CD4-positive, CD25-positive, alpha-beta regulatory T cell (primary cell): ENCODE measurements around the gene ZNRF3. TPM values are rescaled to one million over a fixed set of nuclear protein-coding genes. Genes with fewer than 3 reads are reported as not detected.

ENCODE experiments used
- ATAC-seq, 2 donors: fragments of 150-1000 bp; cut with Tn5 transposase; one replicate each; pipeline ENCODE4 v1.10.0; 2021; ENCODE audit warnings: low read depth in 2 of 2, moderate number of reproducible peaks in 2 of 2, moderate library complexity in 1 of 2
- DNase-seq, 3 donors: peaks; one replicate each; pipeline versions ENCODE4 v3.0.0 to v3.0.0-alpha.2; 2012 to 2022; ENCODE audit warnings: mixed read lengths in 1 of 3
- H3K27ac ChIP-seq: one replicate; pipeline ENCODE4 v1.7.0; 2013; ENCODE audit warnings: mild to moderate bottlenecking, low read length; ENCODE audit not compliant: insufficient read depth, poor library complexity, severe bottlenecking
- H3K27me3 ChIP-seq: one replicate; pipeline ENCODE4 v1.7.0; 2013; ENCODE audit warnings: low read length; ENCODE audit not compliant: control insufficient read depth, insufficient read depth
- H3K36me3 ChIP-seq: one replicate; pipeline ENCODE4 v1.7.0; 2013; ENCODE audit warnings: mild to moderate bottlenecking, low read length, moderate library complexity; ENCODE audit not compliant: control insufficient read depth, insufficient read depth
- H3K4me1 ChIP-seq: 2 replicates; pipeline ENCODE4 v1.7.0; 2013; ENCODE audit warnings: mild to moderate bottlenecking, low read length; ENCODE audit not compliant: insufficient read depth, control insufficient read depth, poor library complexity, severe bottlenecking
- H3K4me3 ChIP-seq: one replicate; pipeline ENCODE4 v1.7.0; 2013; ENCODE audit warnings: low read depth, mild to moderate bottlenecking, low read length, moderate library complexity
- H3K9me3 ChIP-seq, 2 experiments: 1 replicate in 1 of 2; 2 replicates in 1 of 2; pipeline ENCODE4 v1.7.0; 2013; ENCODE audit warnings: low read length in 2 of 2, mild to moderate bottlenecking in 1 of 2, moderate library complexity in 1 of 2; ENCODE audit not compliant: control insufficient read depth in 2 of 2
- H3K27ac Mint-ChIP-seq, 3 donors: one replicate each; pipeline ENCODE4 v1.8.0; 2020 to 2022; ENCODE audit warnings: mild to moderate bottlenecking in 3 of 3, mixed read lengths in 3 of 3, moderate library complexity in 2 of 3
- H3K27me3 Mint-ChIP-seq: one replicate; pipeline ENCODE4 v1.8.0; 2022; ENCODE audit warnings: mild to moderate bottlenecking, mixed read lengths
- H3K36me3 Mint-ChIP-seq: one replicate; pipeline ENCODE4 v1.8.0; 2020; ENCODE audit warnings: mixed read lengths
- H3K4me1 Mint-ChIP-seq, 4 donors: one replicate each; pipeline ENCODE4 v1.8.0; 2020 to 2022; ENCODE audit warnings: mixed read lengths in 4 of 4, mild to moderate bottlenecking in 1 of 4
- H3K4me3 Mint-ChIP-seq, 4 donors: one replicate each; pipeline ENCODE4 v1.8.0; 2020 to 2022; ENCODE audit warnings: mild to moderate bottlenecking in 4 of 4, mixed read lengths in 4 of 4, moderate library complexity in 3 of 4
- H3K9me3 Mint-ChIP-seq, 7 donors: one replicate each; pipeline ENCODE4 v1.8.0; 2020 to 2022; ENCODE audit warnings: mixed read lengths in 7 of 7, mild to moderate bottlenecking in 3 of 7, moderate library complexity in 2 of 7
- polyA plus RNA-seq, 4 donors: library from polyadenylated mRNA; unstranded; fragments of 300-500 nt; fragmentation: Illumina TruSeq; gene quantifications; one replicate each; pipeline ENCODE4 v1.2.3, GENCODE V29; 2021
- total RNA-seq: library from RNA; stranded (reverse); gene quantifications from one replicate; pipeline ENCODE4 v1.2.3, GENCODE V29; 2022

Gene ZNRF3
- total and polyA plus RNA-seq, 5 donors from 2014 or later, result 0.06 to 0.35 (median 0.24) TPM

DNA sequence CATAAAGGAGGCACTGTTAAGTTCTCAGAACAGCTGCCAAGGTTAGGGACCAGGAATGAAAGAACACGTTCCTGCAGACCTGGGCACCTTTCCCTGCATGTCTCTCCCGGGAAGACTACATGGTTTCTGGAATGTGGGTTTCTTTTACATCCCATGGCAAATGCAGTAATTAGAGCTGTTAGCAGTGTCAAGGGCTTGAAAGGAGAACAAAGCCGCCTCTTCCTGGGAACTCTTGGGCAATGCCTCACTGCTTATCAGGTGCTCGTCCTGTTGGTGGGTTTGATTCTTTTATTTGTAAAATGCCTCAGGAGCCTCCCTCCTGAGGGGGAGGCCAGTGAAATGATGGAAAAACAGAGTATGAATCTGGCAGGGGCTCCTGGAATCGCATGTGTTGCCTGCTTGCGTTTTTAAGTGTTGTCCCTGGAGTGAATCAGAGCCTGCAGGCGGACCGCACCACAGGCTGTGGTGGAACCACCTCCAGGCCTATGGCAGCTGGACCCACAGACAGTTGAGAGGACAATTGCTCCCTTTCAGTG, 179.0 kb downstream of the ZNRF3 start:
- H3K4me1 ChIP-seq, result peaks cover 4% of the 10 kb centered on the region
- DNase-seq (no peak), ATAC-seq (no peak)
- H3K9me3 ChIP-seq, result no peaks in the 10 kb centered on the region
- H3K27ac Mint-ChIP-seq, result no peak overlapping the region
- no peak overlapping the region for H3K4me3 Mint-ChIP-seq
- H3K4me1 Mint-ChIP-seq, result peaks cover 3 to 13% (median 11%) of the 10 kb centered on the region in 4 donors
- peaks cover 28% of the 10 kb centered on the region for H3K27me3 Mint-ChIP-seq
- no peak overlapping the region for H3K27ac ChIP-seq
- no peak overlapping the region for H3K4me3 ChIP-seq
- H3K36me3 Mint-ChIP-seq, result no peaks in the 10 kb centered on the region
- H3K9me3 Mint-ChIP-seq, result no peaks in the 10 kb centered on the region
- no peaks in the 10 kb centered on the region for H3K36me3 ChIP-seq
- no peaks in the 10 kb centered on the region for H3K27me3 ChIP-seq

- H3K9me3 Mint-ChIP-seq, result peaks cover 0 to 4% (median 0%) of the 10 kb centered on the region in 7 donors
- Histone ChIP-seq H3K9me3 (no peaks in the 10 kb centered on the region), H3K27me3 (no peaks in the 10 kb centered on the region), H3K4me1 (peaks cover 4% of the 10 kb centered on the region), H3K36me3 (no peaks in the 10 kb centered on the region), H3K27ac (no peak overlapping the region), H3K4me3 (no peak overlapping the region)
- ATAC-seq (no peak), DNase-seq (peak in 1 of 3 donors; percentile 9)
- peaks cover 3 to 13% (median 11%) of the 10 kb centered on the region in 4 donors for H3K4me1 Mint-ChIP-seq
- peak overlapping the region in 1 of 3 donors; percentile 2 for H3K27ac Mint-ChIP-seq
- H3K27me3 Mint-ChIP-seq, result peaks cover 35% of the 10 kb centered on the region
- H3K36me3 Mint-ChIP-seq, result no peaks in the 10 kb centered on the region
- peak overlapping the region in 1 of 4 donors; percentile 2 for H3K4me3 Mint-ChIP-seq
These were observed 182.3 kb downstream of the ZNRF3 start for GRCh38 chr22:29065468-29066190.

GRCh38 chr22:29069463-29069862, 186.1 kb downstream of the ZNRF3 start:
- Mint-ChIP-seq H3K9me3 (peaks cover 0 to 4% (median 0%) of the 10 kb centered on the region in 7 donors), H3K27me3 (peaks cover 46% of the 10 kb centered on the region), H3K36me3 (no peaks in the 10 kb centered on the region), H3K4me1 (peaks cover 7 to 32% (median 15%) of the 10 kb centered on the region in 4 donors), H3K27ac (no peak overlapping the region), H3K4me3 (peak overlapping the region in 2 of 4 donors; percentile 33 to 35)
- Histone ChIP-seq H3K27me3 (peaks cover 9% of the 10 kb centered on the region), H3K4me1 (peaks cover 33% of the 10 kb centered on the region), H3K4me3 (no peak overlapping the region), H3K9me3 (no peaks in the 10 kb centered on the region), H3K27ac (no peak overlapping the region), H3K36me3 (no peaks in the 10 kb centered on the region)
- ATAC-seq, result no peak
- DNase-seq, result no peak

DNA sequence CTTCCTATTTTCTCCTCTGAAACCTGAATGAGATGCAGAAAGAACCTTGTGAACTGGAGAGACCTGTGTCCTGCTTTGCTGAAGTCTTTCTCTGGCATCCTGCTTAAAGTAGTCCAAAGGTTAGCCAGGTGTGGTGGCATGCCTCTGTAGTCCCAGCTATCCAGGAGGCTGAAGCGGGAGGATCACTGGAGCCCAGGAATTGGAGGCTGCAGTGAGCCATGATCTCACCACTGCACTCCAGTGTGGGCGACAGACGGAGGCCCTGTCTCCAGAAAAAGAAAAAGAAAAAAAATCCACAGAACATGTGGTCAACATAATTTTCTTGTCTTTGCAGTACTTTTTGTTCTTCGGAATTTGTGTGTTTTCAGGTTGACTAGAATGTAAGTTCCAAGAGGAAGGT, 187.1 kb downstream of the ZNRF3 start:
- Histone ChIP-seq H3K9me3 (no peaks in the 10 kb centered on the region), H3K4me3 (no peak overlapping the region), H3K27ac (no peak overlapping the region), H3K36me3 (no peaks in the 10 kb centered on the region), H3K4me1 (peaks cover 32% of the 10 kb centered on the region), H3K27me3 (peaks cover 19% of the 10 kb centered on the region)
- H3K9me3 Mint-ChIP-seq, result peaks cover 0 to 4% (median 0%) of the 10 kb centered on the region in 7 donors
- no peaks in the 10 kb centered on the region for H3K36me3 Mint-ChIP-seq
- H3K27ac Mint-ChIP-seq, result no peak overlapping the region
- peaks cover 57% of the 10 kb centered on the region for H3K27me3 Mint-ChIP-seq
- DNase-seq, result no peak
- peak overlapping the region; percentile 22 to 76 (median 30) for H3K4me3 Mint-ChIP-seq
- H3K4me1 Mint-ChIP-seq, result peaks cover 7 to 30% (median 11%) of the 10 kb centered on the region in 4 donors
- no peak for ATAC-seq

DNA sequence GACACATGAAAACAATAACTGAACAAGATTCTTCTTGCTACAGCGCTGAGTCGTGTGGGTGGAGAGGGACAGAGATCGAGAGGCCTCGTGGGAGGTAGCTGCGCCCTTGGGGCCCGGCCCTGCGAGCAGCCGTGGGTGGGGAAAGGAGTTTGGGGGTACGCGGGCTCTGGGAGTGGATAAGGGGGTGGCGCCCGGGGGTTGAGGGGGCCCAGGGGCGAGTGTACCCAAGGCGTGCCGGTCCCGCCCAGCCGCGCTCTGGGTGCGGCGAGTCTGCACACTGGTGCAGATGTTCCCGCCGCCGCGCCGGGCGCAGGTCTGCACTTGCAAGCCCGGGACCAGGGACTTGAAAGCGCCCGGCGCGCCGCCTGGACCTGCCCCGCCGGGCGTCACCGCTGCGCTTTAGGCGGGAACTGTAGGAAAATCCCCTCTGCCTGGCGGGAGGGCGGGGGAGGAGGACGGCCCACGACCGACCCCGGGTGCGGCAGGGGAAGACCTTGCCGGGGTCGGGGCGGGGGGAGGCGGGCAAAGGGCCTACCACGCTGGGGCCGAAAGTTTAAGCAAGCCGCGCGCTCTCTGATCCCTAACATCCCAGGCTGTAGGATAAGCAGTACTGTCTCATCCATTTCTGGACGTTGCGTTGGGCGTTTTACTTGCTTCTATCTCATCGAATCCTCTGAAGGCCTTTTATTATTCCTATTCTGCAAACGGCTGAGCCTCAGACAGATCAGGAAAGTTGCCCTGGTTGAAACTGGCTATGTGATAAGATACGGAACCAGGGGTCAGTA, 188.1 kb downstream of the ZNRF3 start:
- H3K4me3 Mint-ChIP-seq, result peak overlapping the region; percentile 71 to 90 (median 81)
- no peaks in the 10 kb centered on the region for H3K36me3 Mint-ChIP-seq
- Histone ChIP-seq H3K27me3 (peaks cover 24% of the 10 kb centered on the region), H3K9me3 (no peaks in the 10 kb centered on the region), H3K27ac (no peak overlapping the region), H3K4me1 (peaks cover 30% of the 10 kb centered on the region), H3K36me3 (no peaks in the 10 kb centered on the region), H3K4me3 (peak overlapping the region; percentile 63)
- peaks cover 0 to 25% (median 6%) of the 10 kb centered on the region in 4 donors for H3K4me1 Mint-ChIP-seq
- ATAC-seq, result no peak
- H3K9me3 Mint-ChIP-seq, result peaks cover 0 to 4% (median 0%) of the 10 kb centered on the region in 7 donors
- no peak overlapping the region for H3K27ac Mint-ChIP-seq
- H3K27me3 Mint-ChIP-seq, result peaks cover 58% of the 10 kb centered on the region
- DNase-seq, result peak; percentile 24 to 43 (median 25)

- Histone ChIP-seq H3K9me3 (no peaks in the 10 kb centered on the region), H3K4me1 (peaks cover 30% of the 10 kb centered on the region), H3K27me3 (peaks cover 24% of the 10 kb centered on the region), H3K36me3 (no peaks in the 10 kb centered on the region), H3K4me3 (peak overlapping the region; percentile 63), H3K27ac (no peak overlapping the region)
- peak overlapping the region; percentile 71 to 90 (median 81) for H3K4me3 Mint-ChIP-seq
- peak overlapping the region in 1 of 3 donors; percentile 32 for H3K27ac Mint-ChIP-seq
- DNase-seq (peak; percentile 68 to 82 (median 80)), ATAC-seq (peak; percentile 91 to 97)
- H3K27me3 Mint-ChIP-seq, result peaks cover 65% of the 10 kb centered on the region
- H3K4me1 Mint-ChIP-seq, result peaks cover 0 to 21% (median 6%) of the 10 kb centered on the region in 4 donors
- H3K9me3 Mint-ChIP-seq, result peaks cover 0 to 4% (median 0%) of the 10 kb centered on the region in 7 donors
- no peaks in the 10 kb centered on the region for H3K36me3 Mint-ChIP-seq
These were observed 189.0 kb downstream of the ZNRF3 start for GRCh38 chr22:29072193-29072978.
